CD4-positive, alpha-beta T cell treated with Interleukin-12 subunit alpha and Interleukin-12 subunit beta, for 1 hour (primary cell): ENCODE measurements around the gene PITPNC1.
"Not testable (repeated sequence)": the region's sequence is repeated elsewhere in the genome, so short reads cannot be mapped to it uniquely, and the experiment has no call there.

Source experiments
- DNase-seq: peaks from one replicate; pipeline ENCODE4 v3.0.0-alpha.2; 2020

PITPNC1 gene

DNA sequence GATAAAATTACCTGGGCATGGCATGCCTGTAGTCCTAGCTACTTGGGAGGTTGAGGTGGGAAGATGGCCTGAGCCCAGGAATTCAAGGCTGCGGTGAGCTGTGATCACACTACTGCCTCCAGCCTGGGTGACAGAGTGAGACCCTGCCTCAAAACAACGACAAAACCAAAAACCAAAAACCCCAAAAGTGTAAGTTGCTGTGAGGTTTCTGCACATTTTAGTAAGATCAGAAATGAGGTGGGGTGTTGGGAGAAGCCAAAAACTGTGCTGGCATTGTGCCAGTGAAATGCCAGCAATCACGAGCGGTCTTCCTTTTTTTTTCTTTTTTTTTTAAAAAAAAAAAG lies 114.6 kb downstream of the PITPNC1 start:
- no peak for DNase-seq

DNA sequence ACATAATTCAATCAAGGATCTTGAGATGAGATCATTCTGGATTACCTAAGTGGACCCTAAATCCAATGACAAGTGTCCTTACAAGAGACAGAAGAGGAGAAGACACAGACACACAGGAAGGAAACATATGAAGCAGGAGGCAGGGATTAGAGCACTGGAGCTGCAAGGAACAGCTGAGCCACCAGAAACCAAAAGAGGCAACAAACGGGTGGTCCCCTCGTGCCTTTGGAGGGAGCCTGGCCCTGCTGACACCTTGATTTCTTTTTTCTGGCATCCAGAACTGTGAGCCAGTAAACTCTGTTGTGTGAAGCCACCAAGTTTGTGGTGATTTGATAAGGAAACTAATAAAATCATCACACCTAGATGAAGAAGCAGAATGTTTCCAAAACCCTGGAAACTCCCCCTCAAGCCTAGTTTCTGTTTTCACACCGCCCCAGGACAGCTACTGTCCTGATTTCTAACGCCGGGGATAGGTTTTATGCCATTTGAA lies 115.2 kb downstream of the PITPNC1 start:
- no peak for DNase-seq

GRCh38 chr17:67492824-67493517 lies 115.9 kb downstream of the PITPNC1 start:
- no peak for DNase-seq

DNA sequence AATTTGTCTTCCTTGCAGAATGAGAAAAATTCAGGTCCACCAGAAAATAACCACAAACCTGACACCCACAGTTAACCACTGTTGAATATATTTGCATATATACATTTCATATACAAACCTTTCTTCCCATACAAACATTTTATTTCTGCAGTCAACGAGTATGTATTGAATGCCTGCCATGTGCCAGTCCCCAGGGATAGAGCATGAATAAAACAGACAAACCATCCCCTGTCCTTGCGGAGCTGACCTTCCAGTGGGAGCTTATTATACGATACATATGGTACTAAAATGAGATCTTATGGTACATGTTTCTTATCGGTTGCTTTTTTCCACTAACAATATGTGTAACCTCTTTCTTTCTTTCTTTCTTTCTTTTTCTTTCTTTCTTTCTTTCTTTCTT lies 116.7 kb downstream of the PITPNC1 start:
- no peak for DNase-seq

DNA sequence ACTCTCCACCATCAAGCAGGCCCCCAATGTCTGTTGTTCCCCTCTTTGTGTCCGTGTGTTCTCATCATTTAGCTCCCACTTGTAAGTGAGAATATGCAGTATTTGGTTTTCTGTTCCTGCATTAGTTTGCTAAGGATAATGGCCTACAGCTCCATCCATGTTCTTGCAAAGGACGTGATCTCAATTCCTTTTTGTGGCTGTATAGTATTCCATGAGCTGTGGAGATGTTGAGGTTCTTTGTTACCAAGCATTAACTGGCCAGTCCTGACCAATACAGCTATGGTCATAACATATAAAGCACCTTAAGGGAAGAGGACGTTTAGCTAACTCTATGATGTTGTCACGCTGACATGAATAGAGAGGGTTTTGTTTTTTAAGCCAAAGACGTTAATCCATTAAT lies 118.5 kb downstream of the PITPNC1 start:
- DNase-seq = not testable (repeated sequence)

DNA sequence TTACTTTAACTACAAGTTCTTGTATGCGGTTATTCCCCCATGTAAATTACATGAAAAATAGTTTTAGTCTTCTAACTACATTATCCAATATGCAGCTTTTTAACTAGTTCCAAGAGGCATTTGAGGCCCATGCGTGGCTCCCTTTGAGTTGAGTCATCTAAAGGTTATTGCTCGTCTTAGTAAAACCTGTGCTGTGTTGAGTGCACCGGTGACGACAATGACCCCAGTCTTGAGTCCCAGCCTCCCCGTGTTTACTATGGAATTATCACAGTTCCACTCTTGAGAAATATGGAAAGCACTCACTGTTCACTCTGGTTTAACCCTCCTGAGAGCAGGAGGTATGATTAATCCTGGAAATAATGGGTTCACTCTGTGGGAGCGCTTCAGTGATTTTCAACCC lies 119.2 kb downstream of the PITPNC1 start:
- DNase-seq = no peak

DNA sequence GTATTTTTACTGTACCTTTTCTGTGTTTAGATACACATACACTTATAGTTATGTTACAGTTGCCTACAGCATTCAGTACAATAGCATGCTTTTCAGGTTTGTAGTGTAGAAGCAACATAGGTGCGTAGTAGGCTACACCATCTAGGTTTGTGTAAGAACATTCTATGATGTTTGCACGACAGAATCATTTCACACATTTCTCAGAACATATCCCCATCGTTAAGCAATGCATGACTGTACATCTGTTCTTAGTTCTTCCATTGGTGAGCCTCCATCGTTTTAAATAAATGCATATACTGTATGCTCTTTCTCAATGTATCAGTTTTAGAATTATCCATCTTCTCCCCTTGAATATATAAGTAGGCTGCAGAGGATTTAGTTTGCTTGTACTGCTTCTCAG lies 122.6 kb downstream of the PITPNC1 start:
- no peak for DNase-seq

DNA sequence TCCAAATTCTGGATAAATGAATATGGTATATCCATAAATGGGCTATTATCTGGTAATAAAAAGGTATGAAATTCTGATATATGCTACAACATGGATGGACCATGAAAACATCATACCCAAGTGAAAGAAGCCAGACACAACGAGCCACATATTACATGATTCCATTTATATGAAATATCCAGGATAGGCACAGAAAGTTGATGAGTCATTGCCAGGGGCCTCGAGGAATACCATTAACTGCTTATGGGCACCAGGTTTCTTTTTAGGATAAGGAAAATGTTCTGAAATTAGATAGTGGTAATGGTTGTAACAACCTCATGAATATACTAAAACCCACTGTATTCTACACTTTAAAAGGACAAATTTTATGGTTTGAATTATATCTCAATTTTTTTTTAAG lies 123.2 kb downstream of the PITPNC1 start:
- no peak for DNase-seq

DNA sequence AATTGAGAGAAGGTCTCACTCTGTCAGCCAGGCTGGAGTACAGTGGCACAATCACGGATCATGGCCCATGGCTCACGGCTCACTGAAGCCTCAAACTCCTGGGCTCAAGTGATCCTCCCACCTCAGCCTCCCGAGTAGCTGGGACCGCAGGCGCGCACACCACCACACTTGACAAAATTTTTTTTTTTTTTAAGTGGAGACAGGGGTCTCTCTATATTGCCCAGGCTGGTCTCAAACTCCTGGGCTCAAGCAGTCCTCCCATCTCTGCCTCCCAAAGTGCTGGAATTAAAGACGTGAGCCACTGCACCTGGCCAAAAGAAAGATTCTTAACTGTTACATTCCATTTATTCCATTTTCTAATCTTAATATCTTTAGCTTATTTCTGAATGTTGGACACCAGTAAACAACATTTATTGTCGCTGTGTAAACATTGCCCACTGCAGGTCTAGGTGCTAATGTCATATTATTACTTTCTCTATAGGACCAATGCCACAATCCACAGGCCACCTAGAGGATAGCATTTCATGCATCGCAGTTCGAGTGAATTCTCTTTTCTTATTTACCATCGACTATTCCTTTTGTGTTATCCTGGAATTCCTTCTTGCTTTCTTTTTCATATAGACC lies 123.7 kb downstream of the PITPNC1 start:
- DNase-seq = no peak

DNA sequence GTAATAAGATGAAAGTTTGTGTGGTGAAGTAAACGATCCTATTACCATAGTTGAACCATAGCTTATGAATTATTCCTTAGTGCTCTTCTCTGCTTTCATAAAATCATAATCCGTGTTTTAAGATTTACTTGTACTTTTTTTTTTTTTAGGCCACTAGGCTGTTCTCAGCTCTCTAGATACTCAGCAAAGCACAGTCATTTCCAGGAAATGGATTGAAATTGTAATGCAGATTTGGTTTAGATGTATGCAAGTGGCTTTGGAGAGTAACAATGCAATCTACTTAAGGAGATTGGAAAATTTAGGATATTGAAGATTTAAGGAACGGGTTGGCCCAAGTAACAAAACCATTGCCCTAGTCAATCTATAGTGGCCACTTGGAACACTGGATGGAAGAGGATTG lies 125.1 kb downstream of the PITPNC1 start:
- DNase-seq = no peak

- no peak for DNase-seq
These were observed 126.1 kb downstream of the PITPNC1 start for GRCh38 chr17:67503184-67503583.

DNA sequence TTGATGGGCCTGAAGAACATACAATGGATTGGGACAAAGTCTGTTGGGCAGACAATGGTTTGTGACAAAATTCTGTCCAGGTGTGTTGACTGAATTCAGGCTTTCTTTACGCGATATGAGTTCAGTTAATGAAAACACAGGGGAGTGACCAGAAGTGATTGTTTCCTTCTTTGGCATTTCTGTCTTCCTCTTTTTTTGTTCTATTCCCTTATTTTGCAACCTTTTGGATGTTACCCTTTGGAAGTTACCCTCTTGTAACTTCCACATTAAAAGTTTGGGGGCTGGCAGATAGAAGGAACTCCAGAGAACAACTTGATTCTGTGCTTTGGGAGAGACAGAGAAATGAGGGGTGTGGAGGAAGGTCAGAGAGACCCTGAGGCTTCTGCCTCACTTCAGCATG lies 126.7 kb downstream of the PITPNC1 start:
- no peak for DNase-seq

DNA sequence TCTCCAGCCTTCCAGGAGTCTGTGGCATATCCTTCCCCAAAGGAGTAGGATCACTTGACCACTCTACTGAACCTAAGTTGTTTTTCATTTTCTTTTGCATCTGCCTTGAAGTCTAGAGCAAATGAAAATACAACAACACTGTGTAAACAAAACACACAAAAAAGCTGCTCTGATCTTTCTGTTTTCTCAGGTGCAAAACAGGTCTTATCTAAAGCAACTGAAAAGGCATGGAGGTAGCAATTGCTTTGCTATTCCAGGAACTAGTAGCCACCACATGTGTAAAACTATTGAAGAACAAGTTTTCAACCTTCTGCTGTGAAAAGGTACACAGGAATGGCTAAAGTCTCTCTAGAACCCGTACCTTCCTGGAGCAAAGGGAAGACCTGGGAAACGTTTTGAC lies 127.1 kb downstream of the PITPNC1 start:
- DNase-seq = no peak

- DNase-seq = no peak
These were observed 129.9 kb downstream of the PITPNC1 start for GRCh38 chr17:67506966-67507365.

DNA sequence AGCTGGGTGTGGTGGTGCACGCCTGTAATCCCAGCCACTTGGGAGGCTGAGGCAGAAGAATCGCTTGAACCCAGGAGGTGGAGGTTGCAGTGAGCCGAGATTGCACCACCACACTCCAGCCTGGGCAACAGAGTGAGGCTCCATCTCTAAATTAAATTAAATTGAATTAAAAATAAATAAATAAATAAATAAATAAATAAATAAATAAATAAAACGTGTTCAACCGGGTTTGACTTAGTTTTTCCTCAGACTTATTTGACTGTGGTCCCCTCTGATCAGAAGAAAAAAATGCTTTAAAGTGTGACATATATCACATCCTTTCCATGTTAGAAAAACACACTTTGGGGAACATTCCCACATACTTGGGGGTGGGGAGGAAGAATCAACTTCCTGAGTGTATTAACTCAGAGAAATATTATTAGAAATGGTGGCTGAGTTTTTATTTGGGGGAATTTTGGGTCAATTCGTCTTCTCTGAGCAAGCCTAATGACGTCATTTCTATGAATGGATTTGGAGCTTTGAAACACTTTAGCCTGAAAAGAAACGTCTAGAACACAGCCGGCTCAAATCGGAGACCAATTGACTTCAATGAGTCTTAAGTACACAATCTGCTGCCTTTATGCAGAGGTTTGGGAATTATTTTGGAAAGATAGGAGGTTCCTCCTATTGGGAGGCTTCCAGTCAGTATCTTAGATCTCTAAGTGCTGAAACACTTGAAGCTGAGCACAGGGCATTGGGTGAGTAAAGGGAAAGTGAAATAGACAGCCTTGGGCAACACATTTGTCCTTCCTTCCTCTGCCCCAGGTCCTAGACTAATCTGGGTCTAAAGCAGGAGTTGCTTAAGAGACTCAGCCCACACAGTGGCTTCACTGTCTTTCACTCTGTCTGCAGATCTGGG lies 132.6 kb downstream of the PITPNC1 start:
- no peak for DNase-seq

- no peak for DNase-seq
These were observed 133.9 kb downstream of the PITPNC1 start for GRCh38 chr17:67511012-67511411.

DNA sequence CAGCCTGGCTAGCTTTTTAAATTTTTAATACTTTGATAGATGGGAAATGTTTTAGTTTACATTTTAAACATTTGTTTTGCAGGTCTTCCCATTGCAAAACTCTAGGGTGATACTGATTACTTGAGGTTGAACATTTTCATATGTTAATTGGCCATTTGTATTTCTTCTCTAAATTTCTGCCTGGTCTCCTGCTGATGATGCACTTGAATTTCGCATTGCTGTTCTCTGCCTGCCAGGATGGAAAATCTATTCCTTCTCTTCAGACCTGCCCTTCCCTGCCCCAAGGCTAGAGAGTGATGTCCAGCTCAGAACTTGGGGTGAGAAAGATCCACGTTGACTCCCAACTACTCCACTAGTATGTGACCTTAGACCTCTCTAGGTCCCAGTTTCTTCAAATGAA lies 134.7 kb downstream of the PITPNC1 start:
- DNase-seq = no peak

- DNase-seq = no peak
These were observed 137.9 kb downstream of the PITPNC1 start for GRCh38 chr17:67514998-67515397.

GRCh38 chr17:67515490-67516083 lies 138.5 kb downstream of the PITPNC1 start:
- DNase-seq = no peak

DNA sequence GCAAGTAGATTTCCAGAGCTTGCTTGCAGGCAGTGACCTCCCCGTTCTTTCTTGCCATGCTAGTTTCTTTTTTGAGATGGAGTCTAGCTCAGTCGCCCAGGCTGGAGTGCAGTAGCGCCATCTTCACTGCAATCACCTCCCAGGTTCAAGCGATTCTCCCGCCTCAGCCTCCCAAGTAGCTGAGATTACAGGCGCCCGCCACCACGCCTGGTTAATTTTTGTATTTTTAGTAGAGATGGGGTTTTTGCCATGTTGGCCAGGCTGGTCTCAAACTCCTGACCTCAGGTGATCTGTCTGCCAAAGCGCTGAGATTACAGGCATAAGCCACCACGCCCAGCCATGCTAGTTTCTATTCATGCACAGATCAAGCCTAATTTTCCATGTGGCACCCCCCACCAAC lies 139.5 kb downstream of the PITPNC1 start:
- DNase-seq = not testable (repeated sequence)

GRCh38 chr17:67517325-67517724 lies 140.2 kb downstream of the PITPNC1 start:
- DNase-seq = no peak

- no peak for DNase-seq
These were observed 141.8 kb downstream of the PITPNC1 start for GRCh38 chr17:67518876-67519275.

DNA sequence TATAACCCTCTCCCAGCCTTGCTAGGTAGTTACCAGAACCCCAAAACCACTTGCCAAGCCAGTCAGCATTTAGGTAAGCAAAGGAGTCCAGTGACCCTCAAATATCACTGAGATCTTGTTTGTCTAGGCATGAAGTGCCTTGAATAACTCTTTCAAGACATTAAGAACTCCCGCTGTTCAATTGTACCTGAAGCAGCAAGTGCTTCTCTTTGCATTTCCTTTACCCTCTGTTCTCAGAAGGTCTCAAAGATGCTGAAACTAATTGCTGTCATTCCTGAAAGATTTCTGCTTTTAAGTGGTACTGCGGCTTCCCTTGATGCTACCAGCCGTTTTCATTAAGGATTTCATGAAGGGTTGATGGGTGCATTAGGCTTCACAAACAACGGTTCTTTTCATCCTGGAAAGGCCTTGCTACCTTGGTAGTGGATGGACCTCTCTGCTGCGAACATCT lies 142.7 kb downstream of the PITPNC1 start:
- DNase-seq = no peak
